ENCODE data around the gene CTBP2.

DNA sequence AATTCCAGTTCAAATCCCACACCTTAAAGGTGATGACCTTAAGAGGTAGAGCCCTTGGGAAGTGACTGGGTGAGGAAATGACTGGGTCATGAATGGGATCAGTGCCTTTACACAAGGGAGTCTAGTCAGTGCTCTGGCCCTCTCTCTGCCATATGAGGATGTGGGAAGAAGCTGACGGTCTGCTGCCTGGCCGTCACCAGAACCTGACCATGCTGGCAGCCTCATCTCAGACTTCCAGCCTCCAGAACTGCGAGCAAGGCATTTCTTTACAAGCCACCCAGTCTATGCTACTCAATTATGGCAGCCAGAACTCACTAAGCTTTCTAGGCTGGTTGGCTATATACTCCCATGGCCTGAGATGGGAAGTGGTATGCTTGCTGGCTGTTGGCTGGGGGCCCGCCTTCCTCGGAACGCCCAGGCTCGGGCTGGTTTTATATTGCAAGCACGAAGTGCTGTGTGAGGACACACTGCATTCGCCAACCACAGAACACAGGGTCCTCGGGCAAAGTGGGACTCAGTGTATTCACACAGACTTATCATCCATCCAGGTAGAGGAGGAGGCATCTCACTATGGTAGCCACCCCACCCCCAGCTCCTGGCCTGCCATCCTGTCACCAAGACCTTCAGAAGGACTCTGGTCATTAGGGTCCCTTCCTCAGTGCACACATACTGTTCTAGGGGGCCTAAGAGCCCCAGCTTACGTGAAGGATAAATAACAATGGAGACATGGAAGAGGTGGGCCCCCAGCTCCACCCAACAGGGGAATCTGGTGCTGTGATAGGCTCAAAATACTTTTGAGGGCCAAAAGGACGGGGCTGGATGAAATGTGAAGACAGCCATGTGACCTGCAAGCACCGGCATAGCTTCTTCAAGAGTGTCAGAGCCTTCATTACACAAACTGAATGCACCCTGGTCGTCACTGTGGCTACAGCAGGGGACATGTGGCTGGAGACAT, 169.4 kb downstream of the CTBP2 start:
- TF ChIP-seq, protein P1, sequence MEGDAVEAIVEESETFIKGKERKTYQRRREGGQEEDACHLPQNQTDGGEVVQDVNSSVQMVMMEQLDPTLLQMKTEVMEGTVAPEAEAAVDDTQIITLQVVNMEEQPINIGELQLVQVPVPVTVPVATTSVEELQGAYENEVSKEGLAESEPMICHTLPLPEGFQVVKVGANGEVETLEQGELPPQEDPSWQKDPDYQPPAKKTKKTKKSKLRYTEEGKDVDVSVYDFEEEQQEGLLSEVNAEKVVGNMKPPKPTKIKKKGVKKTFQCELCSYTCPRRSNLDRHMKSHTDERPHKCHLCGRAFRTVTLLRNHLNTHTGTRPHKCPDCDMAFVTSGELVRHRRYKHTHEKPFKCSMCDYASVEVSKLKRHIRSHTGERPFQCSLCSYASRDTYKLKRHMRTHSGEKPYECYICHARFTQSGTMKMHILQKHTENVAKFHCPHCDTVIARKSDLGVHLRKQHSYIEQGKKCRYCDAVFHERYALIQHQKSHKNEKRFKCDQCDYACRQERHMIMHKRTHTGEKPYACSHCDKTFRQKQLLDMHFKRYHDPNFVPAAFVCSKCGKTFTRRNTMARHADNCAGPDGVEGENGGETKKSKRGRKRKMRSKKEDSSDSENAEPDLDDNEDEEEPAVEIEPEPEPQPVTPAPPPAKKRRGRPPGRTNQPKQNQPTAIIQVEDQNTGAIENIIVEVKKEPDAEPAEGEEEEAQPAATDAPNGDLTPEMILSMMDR (IDR thresholded peaks at IDR 0.05; ENCODE audit: low read depth, low read length, poor library complexity, severe bottlenecking) = no peak
- no peak for TF ChIP-seq EZH2phosphoT487 (IDR thresholded peaks at IDR 0.05; ENCODE audit: borderline replicate concordance, low read length)
